GM13976 (cell line): ENCODE results near the gene C3orf18.

ENCODE experiments used
- DNase-seq: peaks from one replicate; pipeline ENCODE4 v3.0.0; 2012; ENCODE audit warnings: low spot score
- in situ Hi-C: fragments of 300-500 bp; cut with MboI; formaldehyde crosslinking; loops from one replicate; pipeline ENCODE4 v1.12.0; 2022; ENCODE audit warnings: low sequenced_read_pairs, mixed read lengths, inconsistent platforms; ENCODE audit not compliant: unreplicated experiment
- TF ChIP-seq, protein P1 (sequence below): IDR thresholded peaks from 2 replicates; pipeline ENCODE4 v1.5.1; 2012; ENCODE audit warnings: borderline replicate concordance, mild to moderate bottlenecking; ENCODE audit not compliant: insufficient read depth; ENCODE audit errors: extremely low read depth, missing control alignments, control extremely low read depth

C3orf18 gene

DNA sequence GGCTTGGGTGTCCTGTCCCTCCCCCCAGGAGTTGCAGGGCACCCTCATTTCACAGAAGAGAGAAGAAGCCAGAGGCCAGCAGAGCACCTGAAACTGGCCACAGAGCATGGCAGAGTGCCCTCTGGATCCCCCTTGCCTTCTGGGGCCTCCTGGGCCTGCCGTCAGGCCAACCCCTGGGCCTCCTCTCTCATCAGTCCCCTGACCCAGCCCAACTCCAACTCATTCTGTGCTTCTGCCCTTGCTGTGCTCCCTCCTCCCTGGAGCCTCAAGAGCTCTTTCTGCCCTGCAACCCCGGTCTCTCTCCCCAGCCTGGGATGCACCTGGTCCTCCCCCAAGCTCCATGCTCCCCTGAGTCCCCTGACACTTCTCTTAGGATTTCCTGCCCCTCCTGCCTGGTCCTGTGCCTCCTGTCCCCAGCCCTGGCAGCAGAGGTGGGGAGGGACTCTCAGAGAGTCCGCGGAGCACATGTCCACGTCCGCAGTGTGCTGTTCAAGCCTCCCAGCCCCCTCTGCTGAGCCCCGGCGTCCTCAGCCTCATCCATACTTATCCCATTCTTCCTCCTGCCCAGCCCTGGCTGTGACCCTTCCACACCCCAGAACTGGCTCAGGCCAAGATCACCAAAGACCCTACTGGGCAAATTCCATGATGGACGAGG lies 33.6 kb downstream of the C3orf18 start:
- no peak for DNase-seq
- in situ Hi-C loops, result no loop called here
- TF ChIP-seq, protein P1, sequence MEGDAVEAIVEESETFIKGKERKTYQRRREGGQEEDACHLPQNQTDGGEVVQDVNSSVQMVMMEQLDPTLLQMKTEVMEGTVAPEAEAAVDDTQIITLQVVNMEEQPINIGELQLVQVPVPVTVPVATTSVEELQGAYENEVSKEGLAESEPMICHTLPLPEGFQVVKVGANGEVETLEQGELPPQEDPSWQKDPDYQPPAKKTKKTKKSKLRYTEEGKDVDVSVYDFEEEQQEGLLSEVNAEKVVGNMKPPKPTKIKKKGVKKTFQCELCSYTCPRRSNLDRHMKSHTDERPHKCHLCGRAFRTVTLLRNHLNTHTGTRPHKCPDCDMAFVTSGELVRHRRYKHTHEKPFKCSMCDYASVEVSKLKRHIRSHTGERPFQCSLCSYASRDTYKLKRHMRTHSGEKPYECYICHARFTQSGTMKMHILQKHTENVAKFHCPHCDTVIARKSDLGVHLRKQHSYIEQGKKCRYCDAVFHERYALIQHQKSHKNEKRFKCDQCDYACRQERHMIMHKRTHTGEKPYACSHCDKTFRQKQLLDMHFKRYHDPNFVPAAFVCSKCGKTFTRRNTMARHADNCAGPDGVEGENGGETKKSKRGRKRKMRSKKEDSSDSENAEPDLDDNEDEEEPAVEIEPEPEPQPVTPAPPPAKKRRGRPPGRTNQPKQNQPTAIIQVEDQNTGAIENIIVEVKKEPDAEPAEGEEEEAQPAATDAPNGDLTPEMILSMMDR, result no peak

DNA sequence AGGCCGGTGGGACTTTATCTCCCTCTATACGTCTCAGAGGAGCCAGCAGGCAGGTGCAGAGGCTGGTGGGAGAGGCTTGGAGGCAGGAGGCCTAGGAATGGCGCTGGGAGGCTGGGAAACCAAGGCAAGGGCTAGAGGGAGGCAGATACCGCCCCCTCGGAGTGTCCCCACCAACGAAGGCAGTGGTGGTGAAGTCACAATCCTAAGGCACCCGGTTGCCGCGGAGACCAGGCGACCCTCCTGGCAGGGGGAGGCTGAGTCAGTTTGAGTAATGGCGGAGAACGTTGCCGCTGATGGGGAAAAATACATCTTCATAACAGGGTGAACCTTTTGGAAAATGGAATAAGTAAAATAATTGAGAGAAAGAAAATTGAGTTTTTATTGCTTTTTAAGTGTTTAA lies 34.2 kb downstream of the C3orf18 start:
- no peak for DNase-seq
- in situ Hi-C loops, result no loop called here
- TF ChIP-seq, protein P1, result no peak

DNA sequence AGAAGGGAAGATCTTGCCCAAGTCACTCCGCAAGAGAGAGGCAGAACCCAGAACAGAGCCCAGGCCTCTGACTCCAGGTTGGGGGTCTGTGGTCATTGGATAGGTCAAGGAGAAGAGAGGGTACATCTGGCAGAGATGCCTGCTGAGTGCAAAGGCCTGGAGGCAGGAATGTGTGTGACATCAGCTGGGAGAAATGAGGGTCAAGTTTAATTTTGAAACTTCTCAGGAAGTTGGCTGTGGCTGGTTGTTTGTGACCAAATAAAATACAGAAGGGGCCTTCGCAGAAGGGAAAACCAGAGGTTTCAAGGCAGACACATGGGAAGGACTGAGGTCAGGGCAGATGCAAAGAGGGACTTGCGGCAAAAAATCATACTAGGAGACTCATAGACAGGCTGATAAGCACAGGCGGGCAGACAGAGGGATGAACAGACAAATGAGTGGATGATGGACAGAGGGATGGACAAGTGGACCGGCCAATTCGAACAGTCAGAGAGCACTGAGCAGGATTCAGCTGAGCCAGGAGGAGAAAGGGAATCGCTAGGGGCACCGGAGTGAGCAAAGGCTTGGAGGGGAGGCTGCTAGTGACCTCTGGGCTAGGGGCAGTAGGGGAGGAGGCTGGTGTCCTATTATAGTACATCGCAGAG lies 35.4 kb downstream of the C3orf18 start:
- in situ Hi-C loops, result no loop called here
- DNase-seq, result no peak
- TF ChIP-seq, protein P1, result no peak

DNA sequence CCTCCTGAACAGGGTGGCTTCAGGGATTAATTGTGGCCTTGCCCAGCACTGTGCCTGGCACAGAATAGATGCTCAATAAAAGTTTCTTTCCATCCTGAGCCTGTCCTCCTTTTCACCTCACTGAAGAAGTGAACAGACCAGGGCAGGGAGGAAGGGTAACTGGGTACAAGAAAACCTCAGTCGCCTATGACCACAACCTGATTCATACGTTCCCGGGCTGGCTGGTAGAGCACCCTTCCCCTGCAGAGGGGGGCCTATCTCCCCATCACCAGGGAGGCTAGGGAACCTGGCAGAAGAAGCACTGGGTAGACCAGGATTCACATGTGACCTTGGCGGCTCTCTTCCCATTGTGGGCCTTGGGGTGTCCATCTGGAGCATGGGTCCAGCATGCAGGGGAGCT lies 36.3 kb downstream of the C3orf18 start:
- TF ChIP-seq, protein P1, result no peak
- DNase-seq, result no peak
- in situ Hi-C loops, result no loop called here

DNA sequence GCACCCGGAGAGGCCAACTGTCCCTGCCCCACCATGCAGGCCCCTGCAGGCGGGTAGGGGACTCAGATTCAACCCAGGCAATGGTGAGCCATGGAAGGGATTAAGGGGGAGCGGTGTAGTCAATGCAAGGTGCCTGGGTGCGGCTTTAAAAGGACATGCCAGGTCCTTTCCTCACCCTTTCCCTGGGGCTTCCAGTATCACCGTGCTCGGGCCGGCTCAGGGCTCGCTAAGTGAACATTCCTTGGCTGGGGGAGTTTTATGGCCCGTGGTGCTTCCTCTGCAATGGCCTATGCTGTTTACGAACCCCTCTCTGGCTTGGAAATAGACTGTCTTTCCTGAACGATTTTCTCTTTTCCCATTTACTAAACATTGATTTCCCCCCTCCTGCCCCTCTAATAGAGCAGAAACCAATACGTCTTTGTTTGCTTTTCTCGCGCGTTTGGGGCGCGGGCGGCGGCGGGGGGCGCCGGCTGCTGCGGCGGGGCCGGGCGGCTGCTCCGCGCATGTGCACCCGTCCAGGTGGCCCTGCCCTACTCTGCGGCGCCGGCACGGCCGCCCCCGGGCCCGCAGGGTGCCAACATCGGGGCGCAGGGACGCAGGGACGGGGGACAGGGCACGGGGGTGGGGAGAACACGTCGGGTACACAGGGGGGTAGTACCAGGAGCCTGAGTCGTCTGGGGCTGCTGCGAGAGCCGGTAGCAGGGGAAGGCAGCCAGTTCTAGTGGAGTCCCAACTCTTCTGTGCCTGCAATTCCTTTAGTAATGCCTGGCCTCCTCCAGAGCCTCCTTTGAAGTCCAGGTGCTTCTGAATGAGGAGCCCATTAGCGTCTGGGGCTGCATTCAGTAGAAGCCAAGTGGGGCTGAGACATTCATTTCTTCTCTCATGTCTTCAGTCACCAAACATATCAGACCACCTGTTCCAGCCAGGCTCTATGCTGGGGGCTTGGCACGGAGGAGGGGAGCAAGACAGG lies 37.3 kb downstream of the C3orf18 start:
- DNase-seq, result no peak
- in situ Hi-C loops, result no loop called here
- TF ChIP-seq, protein P1, result no peak

DNA sequence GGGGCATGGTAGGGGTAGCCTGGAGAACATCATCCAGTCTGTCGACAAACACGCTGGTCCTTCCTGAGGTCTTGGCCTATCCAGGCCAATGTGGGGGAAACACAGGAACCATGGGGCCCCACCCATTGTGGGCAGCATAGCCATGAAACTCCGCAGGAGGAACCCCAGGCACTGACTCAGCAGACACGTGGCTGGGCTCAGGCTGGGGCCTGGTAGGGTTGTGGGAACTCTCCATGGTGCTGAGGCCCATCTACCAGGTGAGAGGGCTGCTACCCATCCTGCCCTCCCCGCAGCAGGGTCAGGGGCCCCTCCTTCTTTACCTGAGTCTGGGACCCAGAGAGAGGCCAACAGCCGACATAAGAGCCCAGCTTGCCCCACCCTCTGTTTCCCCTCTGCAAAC lies 41.6 kb downstream of the C3orf18 start:
- DNase-seq, result peak; percentile 78
- in situ Hi-C loops, result no loop called here
- TF ChIP-seq, protein P1, result no peak
